A673 (cell line): Measurements from ENCODE around the gene GSTM5. TPM values are rescaled to one million over a fixed set of nuclear protein-coding genes. Genes with fewer than 3 reads are reported as not detected.
"Not testable (repeated sequence)": the region's sequence is repeated elsewhere in the genome, so short reads cannot be mapped to it uniquely, and the experiment has no call there.

Source experiments
- BruUV-seq: library from RNA; stranded (reverse); fragments of 400-500 nt; replicated peaks from 2 replicates; lab custom pipeline; 2021; lab: Mats Ljungman, UMichigan
- CTCF ChIA-PET: fragments of 300-600 bp; sonication (Branson Sonifier 250); formaldehyde crosslinking; loops from one replicate; lab custom pipeline; 2022; ENCODE audit warnings: antibody characterized with exemption; lab: Charles Lee
- POLR2A ChIA-PET: fragments of 300-600 bp; sonication (Branson Sonifier 250); formaldehyde crosslinking; loops from one replicate; lab custom pipeline; 2022; ENCODE audit warnings: antibody characterized with exemption; ENCODE audit not compliant: low non-redundant PET; lab: Charles Lee
- DNase-seq: peaks from one replicate; pipeline ENCODE4 v3.0.0-alpha.2; 2015; ENCODE audit warnings: low spot score
- H3K27ac ChIP-seq: fragments of 200-600 bp; sonication (generic); 2 replicates; pipeline ENCODE4 v1.5.1; 2016; ENCODE audit warnings: mixed run types, low read depth, mild to moderate bottlenecking, mixed read lengths, antibody characterized with exemption, low read length; ENCODE audit not compliant: poor library complexity, severe bottlenecking
- H3K27me3 ChIP-seq: fragments of 200-600 bp; sonication (generic); replicated peaks from 2 replicates; pipeline ENCODE4 v1.6.1; 2017; ENCODE audit warnings: mixed run types, low read depth, mild to moderate bottlenecking, mixed read lengths, antibody characterized with exemption, low read length; ENCODE audit not compliant: insufficient read depth, poor library complexity
- H3K36me3 ChIP-seq: fragments of 200-600 bp; sonication (generic); 2 replicates; pipeline ENCODE4 v1.6.1; 2016; ENCODE audit warnings: mixed run types, mild to moderate bottlenecking, mixed read lengths, antibody characterized with exemption, low read length; ENCODE audit not compliant: insufficient read depth, poor library complexity, severe bottlenecking
- H3K4me1 ChIP-seq: fragments of 200-600 bp; sonication (generic); 2 replicates; pipeline ENCODE4 v1.6.1; 2017; ENCODE audit warnings: mixed run types, mild to moderate bottlenecking, mixed read lengths, antibody characterized with exemption, low read length; ENCODE audit not compliant: insufficient read depth, poor library complexity, severe bottlenecking
- H3K4me3 ChIP-seq: fragments of 200-600 bp; sonication (generic); 2 replicates; pipeline ENCODE4 v1.5.1; 2016; ENCODE audit warnings: low read depth, mixed run types, mild to moderate bottlenecking, mixed read lengths, low read length; ENCODE audit not compliant: poor library complexity, severe bottlenecking
- H3K9me3 ChIP-seq: fragments of 200-600 bp; sonication (generic); 2 replicates; pipeline ENCODE4 v1.6.1; 2016; ENCODE audit warnings: mixed run types, low read depth, mild to moderate bottlenecking, mixed read lengths, antibody characterized with exemption, low read length; ENCODE audit not compliant: poor library complexity, severe bottlenecking
- CTCF ChIP-seq: fragments of 300-800, 200-600 bp; sonication (generic); conservative IDR thresholded peaks from 2 replicates; pipeline ENCODE4 v1.5.1; 2017; ENCODE audit warnings: low read depth, mild to moderate bottlenecking, antibody characterized with exemption, low read length, moderate library complexity, mixed read lengths
- EZH2 ChIP-seq: fragments of 200-600 bp; sonication (generic); IDR thresholded peaks from 2 replicates; pipeline ENCODE4 v1.6.1; 2017; ENCODE audit warnings: borderline replicate concordance, low read depth, mild to moderate bottlenecking, mixed read lengths, antibody characterized with exemption, low read length; ENCODE audit not compliant: poor library complexity, severe bottlenecking
- intact Hi-C: fragments of 100-400 bp; cut with micrococcal nuclease; formaldehyde crosslinking; loops from one replicate; pipeline ENCODE4 v1.10.0; 2022; ENCODE audit not compliant: unreplicated experiment
- total RNA-seq: library from RNA; stranded (reverse); gene quantifications from 2 replicates; pipeline ENCODE4 v1.2.3, GENCODE V29; 2021

The GSTM5 gene
- total RNA-seq, 1 experiment from 2014 or later: 0.43 TPM

- no peak for TF ChIP-seq CTCF
- no peak for TF ChIP-seq EZH2
- no TSS peak for BruUV-seq
- CTCF ChIA-PET: no interaction called here
Measured at GRCh38 chr1:109751531-109752260, 39.6 kb downstream of the GSTM5 start.

GRCh38 chr1:109754738-109755137 lies 42.7 kb downstream of the GSTM5 start:
- Histone ChIP-seq H3K9me3 (no peaks in the 10 kb centered on the region), H3K27ac (no peak overlapping the region), H3K4me3 (no peak overlapping the region), H3K36me3 (no peaks in the 10 kb centered on the region), H3K4me1 (no peaks in the 10 kb centered on the region), H3K27me3 (no peaks in the 10 kb centered on the region)
- intact Hi-C loops: no loop called here
- CTCF ChIA-PET: no interaction called here
- POLR2A ChIA-PET: no interaction called here
- DNase-seq: no peak
- no TSS peak for BruUV-seq
- TF ChIP-seq CTCF (no peak), EZH2 (no peak)

More at GRCh38 chr1:109751531-109752260, 39.6 kb downstream of the GSTM5 start:
- Histone ChIP-seq H3K4me1 (no peaks in the 10 kb centered on the region), H3K4me3 (no peak overlapping the region), H3K27me3 (no peaks in the 10 kb centered on the region), H3K27ac (no peak overlapping the region), H3K36me3 (no peaks in the 10 kb centered on the region), H3K9me3 (no peaks in the 10 kb centered on the region)
- POLR2A ChIA-PET: no interaction called here
- no peak for DNase-seq
- intact Hi-C loops: no loop called here

- H3K27ac ChIP-seq, H3K4me1 ChIP-seq, DNase-seq, intact Hi-C loops, H3K36me3 ChIP-seq, H3K27me3 ChIP-seq, CTCF ChIA-PET, POLR2A ChIA-PET, BruUV-seq, H3K9me3 ChIP-seq, H3K4me3 ChIP-seq: not testable (repeated sequence)
Measured at GRCh38 chr1:109756325-109756724, 44.3 kb downstream of the GSTM5 start.
